Measurements from ENCODE around the gene PIKFYVE.
"Not testable (repeated sequence)": the region's sequence is repeated elsewhere in the genome, so short reads cannot be mapped to it uniquely, and the experiment has no call there.

The PIKFYVE gene

GRCh38 chr2:208354964-208355381 is 88.9 kb downstream of the PIKFYVE start:
- H3K4me3 ChIP-seq (ENCODE audit: low read depth in 1 of 5, low read length in 5 of 5): no peak overlapping the region
- peaks cover 0 to 34% (median 13%) of the 10 kb centered on the region in 5 donors for H3K4me1 ChIP-seq (ENCODE audit: control insufficient read depth in 5 of 5, insufficient read depth in 5 of 5, low read length in 5 of 5)
- H3K27ac ChIP-seq (ENCODE audit: low read depth, low read length): peak overlapping the region; percentile 74
- no peak overlapping the region for H3K9ac ChIP-seq (ENCODE audit: low read length in 5 of 5)
- no peaks in the 10 kb centered on the region for H3K9me3 ChIP-seq (ENCODE audit: control insufficient read depth in 5 of 5, low read length in 5 of 5)
- H3K36me3 ChIP-seq (ENCODE audit: control insufficient read depth in 5 of 5, insufficient read depth in 5 of 5, low read length in 5 of 5): peaks cover 33 to 48% (median 42%) of the 10 kb centered on the region in 5 donors
- H3K27me3 ChIP-seq (ENCODE audit: control insufficient read depth in 5 of 5, insufficient read depth in 4 of 5, low read length in 5 of 5): no peaks in the 10 kb centered on the region

GRCh38 chr2:208356420-208356819 is 90.4 kb downstream of the PIKFYVE start:
- peaks cover 22 to 40% (median 33%) of the 10 kb centered on the region in 5 donors for H3K36me3 ChIP-seq (ENCODE audit: control insufficient read depth in 5 of 5, insufficient read depth in 5 of 5, low read length in 5 of 5)
- H3K9me3 ChIP-seq (ENCODE audit: control insufficient read depth in 5 of 5, low read length in 5 of 5); H3K4me3 ChIP-seq (ENCODE audit: low read depth in 1 of 5, low read length in 5 of 5); H3K27me3 ChIP-seq (ENCODE audit: control insufficient read depth in 5 of 5, insufficient read depth in 4 of 5, low read length in 5 of 5): not testable (repeated sequence)
- peaks cover 0 to 34% (median 13%) of the 10 kb centered on the region in 5 donors for H3K4me1 ChIP-seq (ENCODE audit: control insufficient read depth in 5 of 5, insufficient read depth in 5 of 5, low read length in 5 of 5)
- H3K9ac ChIP-seq (ENCODE audit: low read length in 5 of 5): peak overlapping the region in 1 of 5 donors; percentile 17
- peak overlapping the region; percentile 74 for H3K27ac ChIP-seq (ENCODE audit: low read depth, low read length)

- H3K4me1 ChIP-seq (ENCODE audit: control insufficient read depth in 5 of 5, insufficient read depth in 5 of 5, low read length in 5 of 5): peaks cover 0 to 29% (median 13%) of the 10 kb centered on the region in 5 donors
- H3K27me3 ChIP-seq (ENCODE audit: control insufficient read depth in 5 of 5, insufficient read depth in 4 of 5, low read length in 5 of 5): no peaks in the 10 kb centered on the region
- peak overlapping the region in 1 of 5 donors; percentile 17 for H3K9ac ChIP-seq (ENCODE audit: low read length in 5 of 5)
- H3K27ac ChIP-seq (ENCODE audit: low read depth, low read length): peak overlapping the region; percentile 74
- H3K36me3 ChIP-seq (ENCODE audit: control insufficient read depth in 5 of 5, insufficient read depth in 5 of 5, low read length in 5 of 5): peaks cover 16 to 34% (median 27%) of the 10 kb centered on the region in 5 donors
- no peaks in the 10 kb centered on the region for H3K9me3 ChIP-seq (ENCODE audit: control insufficient read depth in 5 of 5, low read length in 5 of 5)
- no peak overlapping the region for H3K4me3 ChIP-seq (ENCODE audit: low read depth in 1 of 5, low read length in 5 of 5)
These were observed 91.0 kb downstream of the PIKFYVE start for GRCh38 chr2:208356846-208357574.

GRCh38 chr2:208358758-208359631 is 92.9 kb downstream of the PIKFYVE start:
- Histone ChIP-seq H3K36me3 (ENCODE audit: control insufficient read depth in 5 of 5, insufficient read depth in 5 of 5, low read length in 5 of 5) (peaks cover 4 to 15% (median 9%) of the 10 kb centered on the region in 5 donors), H3K27ac (ENCODE audit: low read depth, low read length) (peak overlapping the region; percentile 27)

GRCh38 chr2:208359632-208359986 is 93.6 kb downstream of the PIKFYVE start:
- H3K36me3 ChIP-seq (ENCODE audit: control insufficient read depth in 5 of 5, insufficient read depth in 5 of 5, low read length in 5 of 5): peaks cover 3 to 10% (median 8%) of the 10 kb centered on the region in 5 donors
- H3K4me3 ChIP-seq (ENCODE audit: low read depth in 1 of 5, low read length in 5 of 5): peak overlapping the region in 3 of 5 donors; percentile 0 to 34 (median 16)
- H3K27me3 ChIP-seq (ENCODE audit: control insufficient read depth in 5 of 5, insufficient read depth in 4 of 5, low read length in 5 of 5): no peaks in the 10 kb centered on the region
- H3K9ac ChIP-seq (ENCODE audit: low read length in 5 of 5): no peak overlapping the region
- H3K9me3 ChIP-seq (ENCODE audit: control insufficient read depth in 5 of 5, low read length in 5 of 5): peaks cover 0 to 8% (median 0%) of the 10 kb centered on the region in 5 donors
- H3K27ac ChIP-seq (ENCODE audit: low read depth, low read length): no peak overlapping the region
- H3K4me1 ChIP-seq (ENCODE audit: control insufficient read depth in 5 of 5, insufficient read depth in 5 of 5, low read length in 5 of 5): peaks cover 0 to 29% (median 13%) of the 10 kb centered on the region in 5 donors

More at GRCh38 chr2:208358758-208359631, 92.9 kb downstream of the PIKFYVE start:
- Histone ChIP-seq H3K9ac (ENCODE audit: low read length in 5 of 5) (no peak overlapping the region), H3K4me1 (ENCODE audit: control insufficient read depth in 5 of 5, insufficient read depth in 5 of 5, low read length in 5 of 5) (peaks cover 0 to 29% (median 13%) of the 10 kb centered on the region in 5 donors), H3K4me3 (ENCODE audit: low read depth in 1 of 5, low read length in 5 of 5) (peak overlapping the region in 4 of 5 donors; percentile 0 to 44 (median 25)), H3K27me3 (ENCODE audit: control insufficient read depth in 5 of 5, insufficient read depth in 4 of 5, low read length in 5 of 5) (no peaks in the 10 kb centered on the region), H3K9me3 (ENCODE audit: control insufficient read depth in 5 of 5, low read length in 5 of 5) (peaks cover 0 to 2% (median 0%) of the 10 kb centered on the region in 5 donors)

GRCh38 chr2:208360259-208361076 is 94.4 kb downstream of the PIKFYVE start:
- Histone ChIP-seq H3K36me3 (ENCODE audit: control insufficient read depth in 5 of 5, insufficient read depth in 5 of 5, low read length in 5 of 5) (peaks cover 0 to 2% (median under 1%) of the 10 kb centered on the region in 5 donors), H3K27me3 (ENCODE audit: control insufficient read depth in 5 of 5, insufficient read depth in 4 of 5, low read length in 5 of 5) (no peaks in the 10 kb centered on the region), H3K9me3 (ENCODE audit: control insufficient read depth in 5 of 5, low read length in 5 of 5) (peaks cover 0 to 16% (median 4%) of the 10 kb centered on the region in 5 donors), H3K4me1 (ENCODE audit: control insufficient read depth in 5 of 5, insufficient read depth in 5 of 5, low read length in 5 of 5) (peaks cover 0 to 23% (median 13%) of the 10 kb centered on the region in 5 donors), H3K27ac (ENCODE audit: low read depth, low read length) (no peak overlapping the region), H3K9ac (ENCODE audit: low read length in 5 of 5) (no peak overlapping the region), H3K4me3 (ENCODE audit: low read depth in 1 of 5, low read length in 5 of 5) (no peak overlapping the region)

- Histone ChIP-seq H3K4me1 (ENCODE audit: control insufficient read depth in 5 of 5, insufficient read depth in 5 of 5, low read length in 5 of 5) (peaks cover 0 to 22% (median 13%) of the 10 kb centered on the region in 5 donors), H3K27ac (ENCODE audit: low read depth, low read length) (no peak overlapping the region), H3K9me3 (ENCODE audit: control insufficient read depth in 5 of 5, low read length in 5 of 5) (peaks cover 0 to 16% (median 5%) of the 10 kb centered on the region in 5 donors), H3K27me3 (ENCODE audit: control insufficient read depth in 5 of 5, insufficient read depth in 4 of 5, low read length in 5 of 5) (no peaks in the 10 kb centered on the region), H3K36me3 (ENCODE audit: control insufficient read depth in 5 of 5, insufficient read depth in 5 of 5, low read length in 5 of 5) (peaks cover 0 to 2% (median 0%) of the 10 kb centered on the region in 5 donors), H3K9ac (ENCODE audit: low read length in 5 of 5) (no peak overlapping the region), H3K4me3 (ENCODE audit: low read depth in 1 of 5, low read length in 5 of 5) (no peak overlapping the region)
These were observed 95.0 kb downstream of the PIKFYVE start for GRCh38 chr2:208361077-208361441.

GRCh38 chr2:208363485-208363884 is 97.4 kb downstream of the PIKFYVE start:
- peaks cover 0 to 6% (median 4%) of the 10 kb centered on the region in 5 donors for H3K4me1 ChIP-seq (ENCODE audit: control insufficient read depth in 5 of 5, insufficient read depth in 5 of 5, low read length in 5 of 5)
- no peak overlapping the region for H3K4me3 ChIP-seq (ENCODE audit: low read depth in 1 of 5, low read length in 5 of 5)
- H3K27me3 ChIP-seq (ENCODE audit: control insufficient read depth in 5 of 5, insufficient read depth in 4 of 5, low read length in 5 of 5): no peaks in the 10 kb centered on the region
- no peaks in the 10 kb centered on the region for H3K36me3 ChIP-seq (ENCODE audit: control insufficient read depth in 5 of 5, insufficient read depth in 5 of 5, low read length in 5 of 5)
- peaks cover 0 to 16% (median 5%) of the 10 kb centered on the region in 5 donors for H3K9me3 ChIP-seq (ENCODE audit: control insufficient read depth in 5 of 5, low read length in 5 of 5)
- no peak overlapping the region for H3K27ac ChIP-seq (ENCODE audit: low read depth, low read length)
- no peak overlapping the region for H3K9ac ChIP-seq (ENCODE audit: low read length in 5 of 5)

Data from subcutaneous abdominal adipose tissue (tissue), 5 donors.